GM18526 (cell line): Measurements from ENCODE around the gene BCAS2.

Experiments
- POLR2A ChIP-seq: IDR thresholded peaks from 3 replicates; pipeline ENCODE4 v1.6.1; 2011; ENCODE audit not compliant: insufficient read length; ENCODE audit errors: extremely low read depth

Gene BCAS2

DNA sequence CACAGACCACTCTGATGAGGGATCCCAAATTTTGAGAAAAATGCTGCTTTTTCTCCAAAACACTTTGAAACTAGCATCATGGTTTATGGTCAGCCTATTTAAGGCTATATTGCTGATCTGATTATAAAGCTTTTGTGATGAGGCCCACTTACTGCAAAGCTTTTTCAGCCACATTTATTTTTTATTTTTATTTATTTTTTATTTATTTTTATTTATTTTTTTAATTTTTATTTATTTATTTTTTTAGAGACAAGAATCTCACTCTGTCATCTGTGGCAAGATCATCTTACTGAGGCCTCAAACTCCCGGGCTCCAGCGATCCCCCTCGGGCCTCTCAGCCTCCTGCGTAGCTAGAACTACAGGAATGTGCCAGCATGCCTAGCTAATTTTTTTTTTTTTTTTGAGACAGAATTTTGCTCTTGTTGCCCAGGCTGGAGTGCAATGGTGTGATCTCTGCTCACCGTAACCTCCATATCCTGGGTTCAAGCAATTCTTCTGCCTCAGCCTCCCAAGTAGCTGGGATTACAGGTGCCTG, 5.2 kb upstream of the BCAS2 start:
- TF ChIP-seq POLR2A: no peak

DNA sequence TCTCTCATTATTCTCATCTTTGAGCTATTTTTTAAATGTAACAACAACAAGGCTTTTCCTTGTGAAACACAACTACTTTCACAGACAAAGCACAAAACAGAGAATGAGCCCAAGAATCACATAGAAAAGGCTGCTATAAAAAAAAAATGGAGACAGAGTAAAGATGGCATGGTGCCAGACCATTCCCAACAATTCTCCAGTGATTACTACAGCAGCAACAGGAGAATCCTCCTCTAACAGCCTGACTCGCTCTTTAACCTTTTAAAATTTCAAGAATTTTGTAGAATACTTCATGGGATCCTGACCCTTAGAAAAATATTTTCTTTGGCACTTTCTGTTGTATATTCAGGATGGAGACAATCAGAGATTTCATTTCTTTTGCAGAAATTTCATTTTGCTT, 3.8 kb upstream of the BCAS2 start:
- no peak for TF ChIP-seq POLR2A

DNA sequence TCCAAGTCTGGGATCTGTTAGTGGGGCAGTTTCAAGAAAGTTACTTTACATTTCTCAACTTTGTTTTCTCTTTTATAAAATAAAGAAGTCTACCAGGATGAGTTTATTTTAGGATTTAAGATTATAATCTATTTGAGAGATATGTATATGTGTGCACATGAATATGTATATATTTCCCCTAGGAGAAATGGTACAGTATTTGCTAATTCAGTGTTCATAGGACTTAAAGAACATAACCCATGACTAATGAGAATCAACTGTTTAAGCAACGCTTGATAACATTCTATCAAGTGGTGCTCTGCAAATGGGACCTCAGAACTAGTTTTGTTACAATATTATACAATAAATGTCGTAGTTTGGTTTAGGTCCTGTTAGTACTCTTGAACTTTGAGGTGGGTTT, 7.0 kb downstream of the BCAS2 start:
- no peak for TF ChIP-seq POLR2A

DNA sequence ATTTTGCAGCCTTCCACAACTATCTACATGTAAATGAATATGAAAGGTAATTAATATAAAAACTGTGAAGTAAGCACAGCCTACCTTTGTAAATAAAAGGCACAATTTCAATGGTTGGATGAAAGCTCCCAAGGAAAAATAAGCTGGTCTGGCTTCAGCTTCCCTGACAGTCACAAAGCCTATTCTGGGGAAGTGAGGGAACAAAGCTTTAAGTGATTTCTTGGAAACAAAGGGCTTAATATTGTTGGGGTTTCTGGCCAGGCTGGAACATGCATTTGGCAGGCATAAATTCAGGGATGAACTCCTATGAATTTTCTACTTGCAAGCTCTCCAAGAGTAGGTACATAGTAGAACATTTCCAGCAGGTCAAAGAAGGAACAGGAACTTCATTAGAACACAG, 17.3 kb downstream of the BCAS2 start:
- no peak for TF ChIP-seq POLR2A

DNA sequence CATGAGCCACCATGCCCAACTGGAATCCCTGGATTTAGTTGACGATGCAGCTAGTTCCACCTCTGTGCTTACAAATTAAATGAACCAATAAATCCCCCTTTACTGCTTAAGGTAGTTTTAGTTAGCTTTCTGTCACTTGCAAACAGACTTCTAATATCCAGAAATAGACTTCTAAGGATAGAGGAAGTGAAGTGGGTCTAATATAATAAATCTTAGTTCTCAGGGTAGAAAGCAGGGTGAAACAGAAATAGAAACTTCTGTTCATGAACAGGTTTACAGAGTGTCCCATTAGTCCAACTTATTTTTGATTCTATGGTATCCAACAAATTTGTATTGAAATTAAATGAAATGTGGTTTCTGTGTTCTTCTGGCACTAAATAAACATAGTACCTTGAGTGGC, 20.1 kb downstream of the BCAS2 start:
- no peak for TF ChIP-seq POLR2A

DNA sequence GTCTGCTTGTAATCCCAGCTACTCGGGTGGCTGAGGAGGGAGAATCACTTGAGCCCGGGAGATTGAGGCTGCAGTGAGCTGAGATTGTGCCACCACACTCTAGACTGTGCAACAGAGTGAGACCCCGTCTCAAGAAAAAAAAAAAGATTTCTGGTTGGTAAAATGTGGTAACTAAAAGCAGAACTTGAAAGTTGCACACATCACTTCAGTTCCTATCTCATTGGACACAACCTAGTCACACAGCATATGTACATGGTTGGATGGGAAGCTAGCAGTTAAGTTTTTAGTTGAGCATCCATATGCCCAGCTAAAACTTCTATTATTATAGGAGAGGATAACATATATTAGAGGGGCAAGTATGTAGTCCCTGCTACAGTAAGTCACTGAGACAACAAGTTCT, 22.1 kb downstream of the BCAS2 start:
- no peak for TF ChIP-seq POLR2A

DNA sequence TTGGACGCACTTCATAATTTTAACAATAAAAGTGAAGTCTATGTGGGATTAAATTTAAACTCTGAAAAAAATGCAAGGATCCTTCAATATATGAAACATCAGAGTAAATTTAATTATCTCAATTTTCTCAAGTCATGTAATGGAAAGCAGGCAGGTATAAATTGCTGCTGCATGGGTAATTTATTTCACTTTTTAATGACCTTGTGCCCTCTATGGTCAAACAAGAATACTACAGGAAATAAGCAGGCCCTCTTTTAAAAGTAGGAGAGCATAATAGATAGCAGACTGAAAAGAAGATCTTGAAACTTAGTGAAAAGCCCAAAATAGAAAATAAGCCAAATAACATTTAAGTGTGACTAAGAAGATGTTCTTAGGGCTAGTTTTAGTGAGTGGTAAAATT, 22.9 kb downstream of the BCAS2 start:
- no peak for TF ChIP-seq POLR2A

DNA sequence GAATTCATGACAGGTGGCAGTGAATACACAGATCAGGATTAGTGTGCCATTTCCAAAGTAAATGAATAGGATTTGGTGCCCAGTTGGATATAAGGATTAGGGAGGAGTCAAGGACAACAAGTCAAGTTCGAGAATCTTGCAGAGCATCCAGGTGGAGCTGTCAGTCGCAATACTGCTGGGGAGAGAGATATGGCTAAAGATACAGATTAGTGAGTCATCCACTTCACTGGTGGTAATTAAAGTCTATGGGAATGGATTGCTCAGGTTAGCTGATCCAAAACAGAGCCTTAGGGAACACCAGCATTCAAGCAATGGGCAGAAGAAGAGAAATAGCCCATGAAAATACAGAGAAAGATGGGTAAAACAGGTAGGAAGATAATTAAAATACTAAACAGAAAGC, 26.8 kb downstream of the BCAS2 start:
- TF ChIP-seq POLR2A: no peak

DNA sequence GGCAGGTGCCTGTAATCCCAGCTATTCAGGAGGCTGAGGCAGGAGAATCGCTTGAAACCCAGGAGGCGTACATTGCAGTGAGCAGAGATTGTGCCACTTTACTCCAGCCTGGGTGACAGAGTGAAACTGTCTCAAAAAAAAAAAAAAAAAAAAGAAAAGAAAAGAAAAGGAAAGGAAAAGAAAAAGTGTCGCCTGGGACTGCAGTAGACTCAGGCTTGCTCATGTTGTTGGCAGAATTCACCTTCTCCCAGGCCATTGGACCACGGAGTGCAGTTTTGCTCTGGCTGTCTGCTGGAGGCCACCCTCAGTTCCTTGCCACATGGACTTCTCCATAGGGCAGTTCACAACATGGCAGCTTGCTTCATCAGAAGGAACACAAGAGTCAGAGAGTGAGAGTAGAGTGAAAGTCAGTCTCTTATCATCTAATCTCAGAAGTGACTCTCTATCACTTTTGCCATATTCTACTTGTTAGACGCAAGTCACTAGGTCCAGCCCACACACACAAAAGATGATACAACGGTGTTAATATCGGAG, 29.2 kb downstream of the BCAS2 start:
- TF ChIP-seq POLR2A: no peak

DNA sequence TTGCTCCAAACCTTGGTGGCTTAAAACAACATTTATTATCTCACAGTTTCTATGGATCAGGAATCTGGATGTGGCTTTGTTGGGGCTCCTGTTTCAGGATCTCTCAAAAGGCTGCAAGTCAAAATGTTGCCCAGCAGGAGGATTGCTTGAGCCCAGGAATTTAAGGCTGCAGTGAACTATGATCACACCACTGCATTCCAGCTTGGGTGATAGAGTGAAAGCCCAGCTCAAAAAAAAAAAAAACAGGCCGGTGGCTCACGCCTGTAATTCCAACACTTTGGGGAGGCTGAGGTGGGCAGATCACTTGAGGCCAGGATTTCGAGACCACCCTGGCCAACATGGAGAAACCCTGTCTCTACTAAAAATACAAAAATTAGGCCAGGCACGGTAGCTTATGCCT, 30.0 kb downstream of the BCAS2 start:
- no peak for TF ChIP-seq POLR2A

DNA sequence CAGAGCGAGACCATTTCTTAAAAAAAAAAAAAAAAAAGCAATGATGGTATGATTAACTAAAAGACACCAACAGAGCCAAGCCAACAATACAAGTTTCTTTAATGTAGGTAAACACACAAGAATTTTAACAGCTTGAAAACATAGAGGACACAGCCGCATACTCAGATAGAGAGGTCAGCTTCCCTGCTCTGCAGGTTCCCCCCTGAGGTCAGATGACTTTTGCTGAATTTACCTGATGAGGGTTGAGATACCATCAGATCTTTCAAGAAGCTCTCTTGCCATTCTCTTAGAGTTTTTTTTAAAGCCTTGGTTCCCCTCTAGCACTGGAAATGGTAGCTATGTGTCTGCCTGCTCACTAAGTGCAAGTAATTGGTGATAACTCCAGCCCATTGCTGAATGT, 31.1 kb downstream of the BCAS2 start:
- no peak for TF ChIP-seq POLR2A

DNA sequence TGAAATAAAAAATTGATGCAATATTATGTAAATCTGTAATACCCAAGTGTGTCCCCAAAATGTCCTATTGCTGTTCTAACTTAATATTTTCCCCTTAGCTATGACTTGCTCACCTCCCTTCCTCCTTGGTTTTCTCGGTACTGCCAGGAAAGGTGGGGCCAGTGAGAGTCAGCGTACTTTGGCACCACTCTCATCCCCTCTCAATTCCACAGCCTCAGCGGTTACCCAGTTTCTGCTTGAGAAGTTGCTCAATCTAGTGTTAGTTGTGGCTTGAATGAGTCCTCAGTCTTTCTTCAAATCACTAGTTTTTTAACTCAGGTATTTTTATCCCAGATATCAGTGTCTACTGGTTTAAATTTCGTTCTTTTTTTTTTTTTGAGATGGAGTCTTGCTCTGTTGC, 32.3 kb downstream of the BCAS2 start:
- no peak for TF ChIP-seq POLR2A

DNA sequence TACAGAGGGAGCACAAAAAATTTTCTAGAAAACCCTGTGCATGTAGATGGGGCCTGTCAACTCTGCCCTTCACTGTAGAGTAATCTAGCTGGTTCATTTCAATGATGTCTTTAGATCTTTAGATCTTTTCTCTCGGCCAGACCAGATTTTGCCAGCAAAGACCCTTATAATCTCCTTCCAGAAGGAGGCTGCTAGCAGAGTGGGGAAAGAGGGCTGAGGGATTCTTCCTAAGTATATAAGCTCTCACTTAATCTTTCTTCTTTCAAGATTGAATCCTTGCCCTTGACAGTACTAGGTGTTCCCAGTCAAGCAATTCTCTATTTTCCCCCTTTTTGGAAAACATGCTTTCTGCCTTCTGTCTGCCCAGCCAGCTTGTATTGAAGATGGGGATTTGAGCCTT, 34.3 kb downstream of the BCAS2 start:
- TF ChIP-seq POLR2A: no peak

DNA sequence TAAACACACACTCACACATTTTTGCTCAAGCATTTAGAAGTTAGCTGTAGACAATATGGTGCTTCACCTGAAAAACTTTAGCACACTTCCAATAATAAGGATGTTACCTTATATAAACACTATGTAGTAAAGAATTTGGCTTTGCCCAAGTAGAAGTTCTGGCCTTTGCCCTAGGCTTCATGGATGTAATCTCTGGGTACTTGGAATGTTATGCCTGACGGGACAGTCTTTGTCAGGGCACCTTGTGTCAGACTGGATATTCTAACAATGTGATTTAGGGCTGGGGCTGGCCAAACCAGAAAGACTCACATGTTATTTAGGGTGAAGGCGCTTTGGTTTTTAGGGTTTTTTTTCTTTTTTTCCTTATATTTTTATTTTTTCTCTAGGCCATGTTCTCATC, 35.6 kb downstream of the BCAS2 start:
- no peak for TF ChIP-seq POLR2A

DNA sequence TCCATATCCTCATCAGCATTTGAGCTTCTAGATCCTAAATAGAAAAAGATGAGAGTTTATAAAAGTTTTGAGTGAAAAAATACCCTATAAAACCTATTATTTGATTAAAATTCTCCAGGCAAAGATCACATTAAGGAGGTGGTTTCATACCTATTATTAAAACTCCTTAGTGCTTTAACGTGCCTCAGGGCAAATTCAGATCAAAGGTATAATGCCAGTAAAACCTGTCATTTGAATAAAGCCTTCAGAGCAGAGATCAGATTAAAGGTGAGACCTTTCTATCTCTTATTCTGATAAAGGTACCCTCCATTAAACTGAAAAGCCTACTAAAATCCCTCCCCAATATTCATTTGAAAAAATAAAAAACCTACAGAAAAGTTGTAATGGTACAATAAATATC, 36.1 kb downstream of the BCAS2 start:
- no peak for TF ChIP-seq POLR2A

DNA sequence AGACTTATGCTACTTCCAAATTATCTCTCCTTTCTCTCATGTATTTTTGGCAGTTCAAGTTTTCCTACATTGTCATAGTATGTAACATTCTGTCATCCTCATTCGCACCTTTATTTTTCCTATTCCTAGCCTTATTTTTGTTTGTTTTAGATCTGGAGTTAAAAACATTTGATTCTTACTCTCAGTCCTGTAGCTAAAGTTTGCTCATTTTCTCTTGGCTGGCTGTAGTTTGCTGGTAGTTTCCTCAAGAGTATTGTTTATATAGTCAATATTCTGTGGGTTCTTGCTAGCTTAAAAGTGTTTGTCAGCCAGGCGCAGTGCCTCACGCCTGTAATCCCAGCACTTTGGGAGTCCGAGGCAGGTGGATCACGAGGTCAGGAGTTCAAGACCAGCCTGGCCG, 40.6 kb downstream of the BCAS2 start:
- TF ChIP-seq POLR2A: no peak

DNA sequence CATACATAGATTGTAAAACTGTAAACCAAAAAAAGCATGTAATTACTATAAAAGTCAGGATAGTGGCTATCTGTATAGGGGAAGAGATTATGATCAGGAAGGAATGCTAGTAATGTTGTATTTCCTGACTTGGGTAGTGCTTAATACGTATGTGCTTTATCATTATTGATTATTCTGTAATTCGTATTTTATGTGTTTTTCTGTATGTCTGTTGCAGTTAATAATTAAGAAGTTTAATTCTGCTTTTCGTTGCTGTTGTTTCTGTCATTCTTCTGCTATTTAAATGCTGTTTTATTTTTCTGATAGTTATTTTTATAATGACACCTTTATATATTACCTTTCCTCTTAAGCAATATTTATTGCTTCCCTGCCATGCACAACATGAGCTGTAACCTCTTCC, 41.1 kb downstream of the BCAS2 start:
- TF ChIP-seq POLR2A: no peak

DNA sequence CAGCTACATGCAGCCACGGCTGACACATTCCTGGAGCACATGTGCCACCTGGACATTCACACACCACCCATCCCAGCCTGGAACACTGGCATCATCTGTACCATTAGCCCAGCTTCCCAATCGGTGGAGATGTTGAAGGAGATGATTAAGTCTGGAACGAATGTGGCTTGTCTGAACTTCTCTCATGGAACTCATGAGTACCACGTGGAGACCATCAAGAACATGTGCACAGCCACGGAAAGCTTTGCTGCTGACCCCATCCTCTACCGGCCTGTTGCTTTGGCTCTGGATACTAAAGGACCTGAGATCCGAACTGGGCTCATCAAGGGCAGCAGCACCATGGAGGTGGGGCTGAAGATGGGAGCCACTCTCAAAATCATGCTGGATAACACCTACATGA, 45.4 kb downstream of the BCAS2 start:
- TF ChIP-seq POLR2A: no peak
